ENCODE measurements around the gene INPP4B.
"Not testable (repeated sequence)": the region's sequence is repeated elsewhere in the genome, so short reads cannot be mapped to it uniquely, and the experiment has no call there.

Gene INPP4B

DNA sequence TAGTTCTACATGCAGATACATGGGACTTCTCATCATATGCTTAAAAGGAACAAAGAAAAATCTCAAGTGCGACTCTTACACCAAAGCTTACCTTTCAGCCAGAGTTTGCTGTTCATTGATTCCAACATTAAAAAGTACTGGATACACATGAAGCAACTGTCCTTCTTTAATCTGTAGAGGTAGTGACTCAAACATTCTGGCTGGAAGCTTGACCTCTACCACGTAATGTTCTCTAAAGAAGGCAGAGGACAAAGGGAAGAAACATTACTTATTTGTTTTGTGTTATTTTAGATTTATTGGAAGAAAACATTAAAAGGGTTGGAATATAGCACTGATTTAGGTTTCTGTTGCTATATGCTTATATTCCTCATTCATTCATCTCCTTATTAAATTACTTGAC, 733.6 kb downstream of the INPP4B start:
- DNase-seq = no peak

DNA sequence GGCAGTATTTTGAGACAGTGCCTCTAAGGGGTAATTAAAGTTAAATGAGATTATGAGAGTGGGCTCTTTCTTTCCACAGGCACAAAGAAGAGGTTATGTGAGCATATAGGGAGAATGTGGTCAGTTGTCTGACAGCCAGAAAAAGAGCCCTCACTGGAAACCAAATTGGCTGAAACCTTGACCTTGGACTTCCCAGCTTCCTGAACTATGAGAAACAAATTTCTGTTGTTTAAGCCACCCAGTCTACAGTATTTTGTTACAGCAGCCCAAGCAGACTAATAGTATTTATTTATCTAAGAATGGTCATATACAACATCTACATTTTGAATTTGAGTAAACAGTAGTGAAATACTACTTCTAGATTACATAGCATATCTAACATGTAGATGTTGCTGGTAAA, 736.0 kb downstream of the INPP4B start:
- no peak for DNase-seq

DNA sequence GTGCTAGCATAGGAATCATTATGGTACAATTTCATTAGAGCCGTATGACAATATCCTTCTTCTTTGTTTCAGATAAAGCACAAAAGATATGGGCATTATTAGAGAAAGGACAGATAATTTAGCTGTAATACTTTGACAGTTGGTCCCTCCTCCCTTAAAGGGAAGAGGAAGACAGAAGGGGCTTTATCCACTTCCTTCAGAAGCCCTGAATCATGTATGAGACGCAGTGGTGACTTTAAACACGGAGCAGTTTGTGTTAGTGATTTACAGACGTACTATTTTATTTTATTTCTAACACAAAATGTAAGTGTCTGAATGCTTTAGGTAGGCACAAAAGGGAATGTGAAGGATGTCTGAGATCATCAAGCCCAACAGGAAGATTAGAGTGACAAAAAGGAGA, 742.1 kb downstream of the INPP4B start:
- no peak for DNase-seq

DNA sequence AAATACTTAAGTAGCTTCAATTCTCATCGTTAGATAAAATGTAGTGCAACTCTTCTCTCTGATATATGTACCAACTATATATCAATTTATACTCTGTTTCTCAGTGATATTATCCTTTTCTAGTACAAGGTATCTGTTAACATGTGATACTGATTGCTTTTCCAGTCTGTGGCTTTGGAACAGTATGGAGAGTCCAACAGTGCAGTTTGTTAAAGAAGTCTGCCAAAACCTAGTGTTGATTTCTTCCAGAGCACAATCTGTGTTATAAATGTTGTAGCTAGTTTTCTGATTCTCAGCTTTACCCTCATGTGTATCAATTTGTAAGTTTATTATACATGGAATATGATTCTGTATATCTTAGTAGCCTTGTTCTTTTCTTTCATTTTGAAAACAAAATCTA, 744.7 kb downstream of the INPP4B start:
- DNase-seq = no peak

DNA sequence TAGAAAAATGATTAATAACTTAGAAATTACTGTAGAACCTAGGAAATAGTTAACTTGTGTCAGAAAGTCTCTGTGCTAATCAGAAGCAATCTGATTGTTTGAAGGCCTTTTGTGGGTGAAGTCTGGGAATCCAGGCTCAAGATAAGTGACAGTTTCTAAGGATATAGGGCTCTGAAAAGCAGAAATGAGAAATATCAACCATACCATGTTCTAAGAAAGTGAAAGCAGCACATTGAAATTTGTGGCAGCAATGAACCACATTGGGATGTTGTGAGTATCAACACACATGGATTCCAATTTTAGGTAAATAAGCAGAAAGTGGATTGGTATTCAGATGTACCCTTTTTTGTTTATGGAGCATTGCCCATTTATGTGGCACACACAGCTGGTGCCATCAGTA, 745.2 kb downstream of the INPP4B start:
- no peak for DNase-seq

DNA sequence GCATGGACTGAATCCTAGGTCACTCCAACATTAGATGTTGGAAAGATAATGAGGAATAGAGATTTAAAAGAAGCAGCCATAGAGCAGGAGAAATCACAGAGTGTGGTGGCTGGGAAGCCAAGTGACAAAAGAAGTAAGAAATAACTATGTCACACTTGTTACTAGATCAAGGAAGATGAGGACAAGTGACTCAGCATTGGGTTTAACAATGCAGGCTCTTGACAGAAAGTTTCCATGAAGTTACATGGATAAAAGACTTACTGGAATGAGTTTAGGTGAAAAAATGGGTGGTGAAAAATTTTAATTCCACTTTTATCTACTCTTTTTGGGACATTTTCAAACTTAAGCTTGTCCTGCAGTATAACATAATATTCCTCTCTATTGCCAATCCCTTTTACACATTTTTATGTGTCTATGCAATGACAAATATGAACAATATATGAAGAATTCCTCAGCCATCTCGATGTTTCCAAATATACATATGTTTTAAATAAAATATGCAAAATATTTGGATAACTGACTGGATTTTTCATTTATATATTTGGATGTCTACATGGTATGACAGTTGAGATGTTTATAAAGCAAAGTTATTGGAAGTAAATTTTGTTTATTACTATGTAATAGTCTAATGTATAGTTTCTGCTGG, 747.1 kb downstream of the INPP4B start:
- no peak for DNase-seq

DNA sequence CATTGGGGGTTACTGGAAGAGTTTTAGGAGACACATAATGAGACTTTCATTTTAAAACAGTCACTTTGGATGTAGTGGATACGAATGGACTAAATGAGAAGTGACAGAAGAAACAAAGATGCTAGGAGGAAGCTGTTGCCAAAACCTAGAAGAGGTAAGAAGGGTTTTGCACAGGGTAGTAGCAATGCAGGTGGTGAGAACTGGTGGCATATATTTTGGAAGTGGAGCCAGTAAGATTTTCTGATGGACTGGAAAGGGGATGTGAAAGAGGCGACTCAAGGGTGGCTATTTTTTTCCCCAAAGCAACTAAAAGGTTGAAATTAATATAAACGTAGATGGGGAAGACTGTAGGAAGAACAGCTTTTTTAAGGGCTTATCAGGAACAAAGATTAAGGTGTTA, 747.7 kb downstream of the INPP4B start:
- DNase-seq = no peak

DNA sequence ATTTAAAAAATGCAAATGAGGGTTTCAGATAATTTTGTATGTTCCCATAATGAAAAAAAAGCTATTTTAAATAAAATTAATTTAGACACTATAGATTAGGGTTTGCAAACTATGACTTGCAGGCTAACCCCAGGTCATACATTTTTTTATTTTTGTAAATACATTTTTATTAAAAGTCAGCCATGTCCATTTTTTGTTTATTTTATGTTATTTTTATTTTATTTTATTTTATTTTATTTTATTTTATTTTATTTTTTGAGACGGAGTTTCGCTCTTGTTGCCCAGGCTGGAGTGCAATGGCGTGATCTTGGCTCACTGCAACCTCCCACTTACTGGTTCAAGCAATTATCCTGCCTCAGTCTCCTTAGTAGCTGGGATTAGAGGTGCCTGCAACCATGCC, 749.1 kb downstream of the INPP4B start:
- DNase-seq = no peak

DNA sequence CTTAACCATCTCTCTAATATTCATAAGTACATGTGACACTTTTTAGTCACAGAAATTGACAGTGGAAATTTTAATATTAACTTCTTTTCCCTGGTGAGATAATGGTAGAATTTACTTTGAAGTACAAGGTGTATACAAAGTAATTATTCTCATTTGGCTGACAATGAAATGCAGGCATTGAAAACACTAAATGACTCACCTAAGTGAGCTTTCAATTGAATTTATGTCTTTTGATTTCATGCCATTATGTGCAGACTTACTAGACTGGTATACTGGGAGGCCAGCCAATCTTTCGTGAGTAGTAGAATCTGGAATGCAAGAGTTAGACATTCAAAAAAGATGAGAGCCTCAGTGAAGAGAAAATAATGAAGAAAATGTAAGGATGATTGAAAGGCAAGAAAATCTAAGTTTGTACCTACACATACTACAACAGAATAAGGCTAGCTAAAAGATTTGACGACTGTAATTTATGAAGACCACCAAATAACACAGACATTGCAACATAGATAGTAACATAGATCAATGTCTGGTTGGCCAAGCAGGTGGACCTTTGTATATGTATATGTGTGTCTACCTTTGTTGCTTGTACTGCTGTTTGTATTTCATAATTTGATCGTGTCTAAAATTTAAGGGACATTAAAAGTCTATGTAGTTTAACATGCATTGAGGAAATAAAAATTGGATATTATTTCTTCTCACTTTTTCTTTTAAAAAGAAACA, 750.1 kb downstream of the INPP4B start:
- DNase-seq = no peak

DNA sequence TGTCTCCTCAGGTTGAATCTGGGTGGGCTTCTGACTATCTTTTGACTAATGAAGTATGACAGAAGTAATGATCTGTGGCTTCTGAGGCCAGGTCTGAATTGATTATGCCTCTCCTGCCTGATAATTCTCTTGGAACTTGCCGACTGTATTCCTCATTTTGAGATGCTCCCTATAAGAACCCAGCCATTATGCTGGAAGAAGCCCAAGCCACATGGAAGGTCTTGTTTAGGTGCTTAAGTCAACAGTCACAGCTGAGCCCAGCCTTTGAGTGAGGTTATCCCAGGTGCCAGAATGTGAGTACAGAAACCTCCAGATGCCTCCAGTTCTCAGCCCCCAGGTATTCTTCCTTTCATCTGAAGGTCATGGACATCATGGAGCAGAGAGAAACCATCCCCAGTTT, 753.2 kb downstream of the INPP4B start:
- DNase-seq = no peak

DNA sequence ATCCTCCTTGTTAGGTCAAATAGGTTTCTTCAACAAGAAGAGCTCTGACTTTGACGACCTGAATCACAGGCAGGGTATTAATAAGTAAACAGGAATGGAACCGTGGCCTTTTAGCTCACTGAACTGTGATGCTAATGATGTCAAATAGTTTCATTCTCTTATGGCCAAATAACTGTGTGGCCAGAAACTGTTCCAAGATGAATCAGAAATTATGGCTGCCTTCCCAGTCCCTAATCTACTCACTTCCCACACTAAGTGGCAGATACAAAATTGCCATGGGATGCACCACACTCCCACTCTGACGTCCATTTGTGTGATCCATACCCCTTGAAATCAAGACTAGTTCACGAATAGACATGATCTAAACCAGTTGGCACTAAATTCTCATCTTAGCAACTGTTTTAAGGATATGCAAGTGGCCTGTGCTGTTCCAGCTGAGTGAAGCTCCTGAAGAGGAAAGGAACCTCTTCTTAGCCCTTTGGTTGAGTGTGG, 754.4 kb downstream of the INPP4B start:
- no peak for DNase-seq

DNA sequence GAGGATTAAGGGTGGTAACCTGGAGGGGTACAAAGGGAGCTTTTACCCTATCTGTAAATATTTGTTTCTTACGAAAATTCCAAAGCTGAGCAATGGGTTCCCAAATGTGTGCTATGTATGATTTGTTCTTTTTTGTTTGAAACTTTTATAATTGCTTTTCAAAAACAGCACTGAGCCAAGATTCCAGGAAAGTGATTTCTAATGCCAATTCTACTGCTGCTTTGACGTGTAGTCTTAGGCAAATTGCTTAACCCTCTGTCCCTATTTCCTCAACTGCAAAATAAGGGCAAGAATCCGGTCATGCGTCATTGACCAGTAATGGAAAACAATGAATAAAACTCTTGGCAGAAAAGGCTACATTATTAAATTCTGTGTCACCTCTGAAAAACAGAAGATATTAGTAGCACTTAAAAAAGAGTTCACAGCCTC, 755.0 kb downstream of the INPP4B start:
- DNase-seq = no peak

DNA sequence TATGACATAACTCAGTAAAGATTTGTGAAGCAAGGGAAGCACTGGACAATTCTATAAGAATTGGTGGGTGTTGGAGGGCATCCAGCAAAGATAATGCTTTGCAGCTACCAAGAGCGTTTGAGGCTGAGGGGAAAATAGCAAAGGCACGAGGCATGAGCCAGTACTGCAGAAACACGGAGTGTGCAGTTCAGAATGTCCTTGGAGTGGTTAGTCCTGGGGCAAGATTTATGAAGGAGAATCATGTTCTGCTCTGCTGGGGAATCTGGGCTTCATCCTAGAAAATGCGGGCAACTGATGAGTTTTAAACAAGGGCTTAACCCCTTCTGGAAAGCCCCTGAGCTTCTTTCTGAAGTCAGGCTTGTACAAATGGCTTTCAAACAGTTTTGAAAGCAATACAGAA, 757.2 kb downstream of the INPP4B start:
- no peak for DNase-seq

DNA sequence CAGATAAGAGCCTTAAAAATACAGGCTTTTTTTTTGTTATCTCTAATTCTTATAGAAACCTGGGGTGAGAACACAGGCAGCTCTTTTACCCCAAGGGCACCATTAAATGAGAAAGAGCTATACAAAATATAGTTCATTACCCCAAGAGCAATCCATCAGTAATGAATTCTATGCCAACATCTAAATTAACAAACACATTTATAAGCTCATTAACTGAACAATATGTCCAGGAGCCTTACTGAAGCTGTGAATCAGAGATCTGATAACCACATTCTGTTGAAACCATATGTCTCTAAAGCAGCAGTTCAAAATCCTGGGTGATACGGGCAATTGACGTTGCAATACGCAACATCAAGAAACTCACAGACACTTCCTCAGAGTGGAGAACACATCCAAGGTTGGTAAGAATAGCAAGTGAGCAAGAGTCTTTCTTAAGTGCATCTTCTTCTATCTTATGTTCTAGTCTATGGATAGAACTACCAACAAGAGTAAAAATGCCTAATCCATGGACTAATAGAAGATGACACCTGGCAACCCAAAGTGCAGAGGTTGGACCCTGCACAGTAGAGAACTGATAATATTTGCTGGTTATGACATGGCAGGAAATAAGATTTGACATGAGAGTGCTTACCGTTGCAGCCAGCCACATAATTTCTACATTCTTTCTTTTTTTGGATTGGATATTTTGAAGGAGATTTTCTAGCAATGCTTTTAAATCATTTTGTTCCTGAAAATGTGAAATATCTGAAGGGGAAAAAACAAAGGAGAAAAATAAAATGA, 760.4 kb downstream of the INPP4B start:
- no peak for DNase-seq

DNA sequence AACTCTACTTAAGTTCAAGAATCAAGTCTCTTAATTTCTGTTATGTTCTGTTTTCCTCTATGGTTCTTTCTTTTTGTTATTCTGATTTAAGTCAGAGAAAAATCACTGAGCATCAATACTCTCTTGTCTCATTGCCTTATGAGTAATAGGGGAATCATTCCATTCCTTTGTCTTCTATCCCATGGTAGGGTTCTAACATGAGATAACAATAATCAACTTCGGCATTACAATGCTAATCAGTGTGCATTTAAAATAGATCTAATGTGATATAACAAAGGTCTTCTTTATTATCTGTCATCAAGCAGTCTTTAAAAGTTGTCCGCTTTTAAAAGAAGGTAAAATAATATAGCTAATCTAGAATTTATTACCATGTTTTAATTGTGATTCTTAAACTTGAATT, 762.8 kb downstream of the INPP4B start:
- no peak for DNase-seq

DNA sequence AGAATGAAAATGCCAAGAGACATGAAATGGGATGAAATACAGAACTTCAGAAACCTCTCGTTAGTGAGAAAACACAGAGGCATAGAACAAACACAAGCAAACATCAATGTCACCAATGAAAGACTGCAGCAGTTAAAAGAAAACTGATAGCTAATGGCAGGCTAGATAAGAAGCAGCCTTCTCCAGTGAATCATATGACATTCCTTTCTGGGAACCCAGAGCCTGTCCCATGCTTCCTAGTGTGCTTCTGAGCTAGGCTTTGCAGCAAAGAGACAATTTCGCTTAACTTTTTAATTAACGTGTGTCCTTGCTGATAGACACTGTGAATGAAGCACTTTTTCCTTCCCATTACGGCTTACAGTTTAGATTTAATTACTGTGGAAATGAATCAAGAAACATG, 765.1 kb downstream of the INPP4B start:
- no peak for DNase-seq

DNA sequence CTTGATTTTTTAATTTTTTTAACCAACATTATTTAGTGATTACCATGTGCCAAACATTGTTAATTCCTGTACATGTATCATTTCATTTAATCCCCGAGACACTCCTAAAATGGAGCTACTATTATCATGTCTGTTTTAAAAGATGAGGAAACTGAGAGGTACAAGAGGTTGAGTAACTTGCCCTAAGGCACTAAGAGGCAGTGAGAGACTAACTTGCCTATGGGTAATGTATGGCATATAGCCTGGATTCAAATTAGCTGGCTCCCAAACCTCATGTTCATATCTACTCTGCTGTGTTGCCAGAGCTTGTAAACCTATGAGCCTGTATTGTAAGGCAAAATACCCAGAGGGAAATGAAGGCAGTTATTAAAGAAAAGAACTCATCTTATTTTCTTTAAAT, 766.1 kb downstream of the INPP4B start:
- no peak for DNase-seq

DNA sequence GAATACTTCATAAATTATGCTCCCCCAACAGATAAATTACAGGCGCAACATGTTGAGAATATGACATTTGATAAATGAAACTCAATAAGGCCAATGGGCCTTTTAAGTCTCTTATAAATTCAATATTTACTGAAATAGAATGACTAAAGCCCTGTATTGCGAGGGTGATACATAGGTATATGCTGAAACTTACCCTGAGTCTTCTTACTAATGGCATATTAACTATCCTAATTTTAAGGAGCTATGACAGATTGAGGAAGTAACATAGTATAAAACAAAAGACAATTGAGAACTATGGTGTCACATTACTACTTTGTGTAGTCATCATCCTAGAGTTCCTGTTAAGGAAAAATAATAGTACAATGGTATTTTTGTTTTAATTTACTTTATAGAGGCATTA, 769.1 kb downstream of the INPP4B start:
- DNase-seq = no peak

DNA sequence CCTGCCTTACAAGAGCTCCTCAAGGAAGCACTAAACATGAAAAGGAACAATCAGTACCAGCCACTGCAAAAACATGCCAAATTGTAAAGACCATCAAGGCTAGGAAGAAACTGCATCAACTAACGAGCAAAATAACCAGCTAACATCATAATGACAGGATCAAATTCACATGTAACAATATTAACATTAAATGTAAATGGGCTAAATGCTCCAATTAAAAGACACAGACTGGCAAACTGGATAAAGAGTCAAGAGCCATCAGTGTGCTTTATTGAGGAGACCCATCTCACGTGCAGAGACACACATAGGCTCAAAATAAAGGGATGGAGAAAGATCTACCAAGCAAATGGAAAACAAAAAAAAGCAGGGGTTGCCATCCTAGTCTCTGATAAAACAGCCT, 777.8 kb downstream of the INPP4B start:
- DNase-seq = not testable (repeated sequence)

DNA sequence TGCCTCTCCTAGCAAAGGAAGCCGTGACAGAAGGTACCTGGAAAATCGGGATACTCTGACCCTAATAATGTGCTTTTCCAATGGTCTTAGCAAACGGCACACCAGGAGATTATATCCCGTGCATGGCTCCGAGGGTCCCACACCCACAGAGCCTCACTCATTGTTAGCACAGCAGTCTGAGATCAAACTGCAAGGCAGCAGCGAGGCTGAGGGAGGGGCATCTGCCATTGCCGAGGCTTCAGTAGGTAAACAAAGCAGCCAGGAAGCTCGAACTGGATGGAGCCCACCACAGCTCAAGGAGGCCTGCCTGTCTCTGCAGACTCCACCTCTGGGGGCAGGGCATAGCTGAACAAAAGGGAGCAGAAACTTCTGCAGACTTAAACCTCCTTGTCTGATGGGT, 779.5 kb downstream of the INPP4B start:
- DNase-seq = not testable (repeated sequence)

DNA sequence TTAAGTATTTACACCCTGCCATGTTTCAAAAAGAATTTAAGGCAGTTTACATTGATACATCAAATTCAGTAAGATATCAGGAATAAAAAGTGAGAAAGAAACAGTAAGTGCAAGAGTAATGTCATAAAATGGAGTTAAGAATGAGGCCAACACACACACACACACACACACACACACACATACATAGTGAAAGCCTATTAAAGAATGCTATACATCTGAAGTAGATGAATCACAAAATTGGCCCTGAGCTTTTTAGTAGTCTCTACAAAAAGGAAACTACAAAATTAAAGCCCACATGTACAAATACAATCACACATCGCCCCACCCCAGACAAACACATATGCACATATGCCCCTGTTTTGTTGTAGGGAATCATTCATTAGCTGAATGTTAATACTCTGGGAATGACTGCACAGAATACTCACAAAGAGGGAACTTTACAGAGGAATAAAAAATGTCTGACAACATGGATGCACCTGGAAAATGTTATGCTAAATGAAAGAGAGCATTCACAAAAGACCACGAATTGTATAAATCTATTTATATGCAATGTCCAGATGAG, 780.9 kb downstream of the INPP4B start:
- no peak for DNase-seq

DNA sequence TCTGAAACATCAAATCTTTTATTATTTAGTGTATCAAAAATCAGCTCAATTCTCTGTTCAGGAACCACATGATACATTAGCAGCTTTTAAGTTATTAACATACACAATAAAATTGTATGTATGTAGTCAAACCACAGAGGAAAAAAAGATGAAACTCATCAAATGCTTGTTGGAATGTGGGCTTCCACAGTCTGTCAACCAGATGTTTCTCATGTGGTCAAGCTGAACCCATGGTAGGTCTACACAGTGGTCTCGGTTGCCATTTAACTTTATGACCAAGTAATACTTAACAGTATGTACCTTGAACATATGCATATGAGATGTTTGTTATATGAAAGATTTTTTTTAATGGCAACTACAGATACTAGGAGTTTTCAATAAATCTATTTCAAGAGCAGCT, 781.9 kb downstream of the INPP4B start:
- no peak for DNase-seq

DNA sequence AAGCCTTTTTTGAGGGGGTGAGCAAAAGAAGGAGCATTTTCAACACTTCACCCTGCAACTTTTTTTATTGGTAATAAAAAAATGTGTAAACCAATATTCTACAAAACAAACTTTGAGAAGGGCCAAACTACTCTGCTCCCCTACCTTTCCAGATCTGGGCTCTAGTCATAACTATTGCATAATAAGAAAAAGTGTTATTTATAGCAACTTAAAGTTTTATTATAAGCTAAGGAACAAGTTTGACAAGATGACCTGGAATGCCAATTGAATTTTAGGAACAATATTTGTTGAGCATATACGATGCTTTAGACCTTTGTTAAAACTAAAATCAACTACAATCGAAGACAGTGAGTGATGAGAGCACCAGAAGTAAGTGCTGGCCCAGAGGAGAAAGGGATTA, 800.1 kb downstream of the INPP4B start:
- no peak for DNase-seq

DNA sequence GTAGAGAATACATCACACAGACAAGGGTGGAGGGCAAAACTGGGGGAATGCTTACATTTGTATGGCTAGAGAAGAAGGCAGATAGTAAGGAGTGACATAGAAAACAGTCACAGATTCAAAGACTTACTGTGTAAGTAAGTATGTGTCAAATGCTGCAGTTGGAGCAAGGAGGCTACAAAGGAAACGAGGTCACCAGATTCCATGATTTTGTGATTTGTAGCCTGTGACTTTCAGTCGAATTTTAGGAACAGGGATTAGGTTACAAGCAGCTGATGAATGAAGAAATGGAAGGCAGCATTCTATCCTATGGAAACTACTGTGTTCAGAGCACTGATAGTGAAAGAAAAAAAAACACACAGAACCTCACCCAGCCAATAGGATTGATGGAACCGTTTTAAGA, 801.8 kb downstream of the INPP4B start:
- DNase-seq = no peak

Measured in CD4-positive, alpha-beta T cell treated with Interleukin-4 for 1 hour (primary cell).